Fibroblast of skin of abdomen (primary cell): ENCODE measurements around the gene TAF1C.
A peak's percentile ranks its signal among the peaks of the same experiment; 100 is the strongest.

Experiments used
- DNase-seq: peaks from one replicate; pipeline ENCODE4 v3.0.0-alpha.2; 2013

Gene TAF1C

DNA sequence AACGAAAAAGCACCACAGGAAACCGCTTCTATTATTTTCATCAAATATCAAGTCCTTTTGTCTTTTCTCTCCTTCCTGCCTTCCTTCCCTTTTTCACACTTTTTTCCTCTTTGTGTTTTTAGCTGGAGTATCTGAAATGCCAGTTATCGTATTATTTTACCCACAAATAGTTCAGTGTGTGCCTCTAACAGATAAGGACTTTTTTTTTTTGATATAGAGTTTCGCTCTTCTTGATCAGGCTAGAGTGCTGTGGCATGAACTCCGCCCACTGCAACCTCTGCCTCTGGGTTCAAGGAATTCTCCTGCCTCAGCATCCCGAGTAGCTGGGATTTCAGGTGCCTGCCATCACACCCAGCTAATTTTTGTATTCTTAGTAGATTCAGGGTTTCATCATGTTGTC, 31.1 kb downstream of the TAF1C start:
- DNase-seq, result no peak

DNA sequence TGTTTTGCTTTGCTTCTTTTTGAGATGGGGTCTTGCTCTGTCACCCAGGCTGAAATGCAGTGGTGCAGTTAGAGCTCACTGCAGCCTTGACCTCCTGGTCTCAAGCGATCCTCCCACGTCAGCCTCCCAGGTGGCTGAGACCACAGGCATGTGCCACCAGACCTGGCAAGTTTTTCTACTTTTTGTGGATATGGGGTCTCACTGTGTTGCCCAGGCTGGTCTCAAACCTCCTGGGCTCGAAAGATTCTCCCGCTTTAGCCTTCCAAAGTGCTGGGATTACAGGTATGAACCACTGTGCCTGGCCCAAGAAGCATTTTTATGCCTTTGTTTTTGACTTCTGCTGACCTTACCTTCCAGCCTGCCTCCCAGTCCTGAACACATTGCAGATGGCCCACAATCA, 31.6 kb downstream of the TAF1C start:
- DNase-seq, result no peak

GRCh38 chr16:84153660-84154214, 33.1 kb downstream of the TAF1C start:
- no peak for DNase-seq

GRCh38 chr16:84150926-84151325, 35.9 kb downstream of the TAF1C start:
- DNase-seq, result no peak

DNA sequence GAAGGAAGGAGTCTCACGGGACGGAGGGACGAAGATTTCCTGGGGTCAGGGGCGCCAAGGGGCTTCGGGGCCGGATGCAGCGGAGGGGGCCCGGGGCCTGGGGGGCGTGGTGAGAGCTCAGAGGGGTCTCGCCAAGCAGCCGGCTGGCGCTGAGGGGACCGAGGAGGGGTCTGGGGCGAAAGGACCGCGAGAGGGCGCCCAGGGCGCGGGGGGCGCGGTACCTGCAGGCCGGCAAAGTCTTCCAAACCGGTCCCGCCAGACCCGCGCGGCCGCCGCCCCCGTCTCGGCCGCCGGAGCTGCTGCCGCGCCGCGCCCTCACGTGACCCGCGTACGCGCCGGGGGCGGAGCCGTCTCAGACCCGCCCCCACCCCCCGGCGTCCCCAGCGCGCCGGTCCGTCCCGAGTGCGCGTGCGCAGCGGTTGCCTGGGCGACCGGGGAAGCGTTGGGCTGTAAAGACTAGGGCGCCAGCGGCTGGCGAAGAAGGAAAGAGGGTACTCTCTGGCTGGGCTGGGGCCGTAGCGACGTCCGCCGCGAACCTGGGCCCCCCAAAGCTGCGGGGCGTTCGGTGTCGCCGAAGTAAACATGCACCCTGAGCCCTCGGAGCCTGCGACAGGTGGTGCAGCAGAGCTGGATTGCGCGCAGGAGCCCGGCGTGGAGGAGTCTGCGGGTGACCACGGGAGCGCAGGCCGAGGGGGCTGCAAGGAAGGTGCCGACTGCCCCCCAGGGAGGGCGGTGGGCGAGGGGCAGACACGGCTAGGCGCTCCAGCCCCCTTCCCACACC, 41.8 kb downstream of the TAF1C start, which contains the start of the genes DNAAF1 and HSDL1:
Gene DNAAF1, plus strand, starts transcription at position 450 of the 781 bp plus-strand sequence. Its CDS starts 133 bp downstream, at position 583.
Gene HSDL1, minus strand, starts transcription at position 319 of the 781 bp plus-strand sequence. CDS start 13,856 bp downstream, outside the sequence.
- peak; percentile 84 for DNase-seq

DNA sequence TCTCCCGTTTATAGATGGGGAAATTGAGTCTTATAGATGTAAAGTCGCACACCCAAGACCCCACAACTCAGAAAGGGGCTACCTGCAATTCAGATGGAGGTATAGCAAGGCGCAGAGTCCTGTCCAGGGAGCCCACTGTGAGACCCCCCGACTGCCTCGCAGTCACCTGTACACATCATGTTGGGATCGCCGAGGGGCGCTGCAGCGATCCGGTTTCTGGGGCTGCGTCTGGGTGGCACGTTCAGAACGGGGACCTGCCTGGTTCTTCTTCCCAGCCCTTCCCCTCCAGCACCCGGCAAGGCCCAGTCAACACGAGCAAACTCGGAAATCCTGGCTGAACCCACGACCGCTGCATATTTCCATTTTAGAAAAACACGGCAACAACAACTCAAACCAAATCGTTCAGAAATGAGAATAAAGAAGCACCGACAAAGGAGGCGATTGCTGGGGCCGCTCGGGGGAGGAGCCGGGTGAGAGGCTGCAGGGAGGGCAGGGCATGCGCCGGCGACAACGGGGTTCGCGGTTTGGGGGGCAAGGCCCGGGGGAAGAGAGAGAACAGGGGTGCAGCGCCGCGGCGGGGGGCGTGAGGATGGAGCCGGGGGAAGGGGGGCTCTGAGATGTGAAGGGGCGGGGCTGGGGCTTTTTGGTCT, 42.5 kb downstream of the TAF1C start:
- DNase-seq, result no peak

- DNase-seq, result peak; percentile 15
These were observed 43.1 kb downstream of the TAF1C start for GRCh38 chr16:84143784-84144199.

- no peak for DNase-seq
These were observed 43.8 kb downstream of the TAF1C start for GRCh38 chr16:84143081-84143480.

DNA sequence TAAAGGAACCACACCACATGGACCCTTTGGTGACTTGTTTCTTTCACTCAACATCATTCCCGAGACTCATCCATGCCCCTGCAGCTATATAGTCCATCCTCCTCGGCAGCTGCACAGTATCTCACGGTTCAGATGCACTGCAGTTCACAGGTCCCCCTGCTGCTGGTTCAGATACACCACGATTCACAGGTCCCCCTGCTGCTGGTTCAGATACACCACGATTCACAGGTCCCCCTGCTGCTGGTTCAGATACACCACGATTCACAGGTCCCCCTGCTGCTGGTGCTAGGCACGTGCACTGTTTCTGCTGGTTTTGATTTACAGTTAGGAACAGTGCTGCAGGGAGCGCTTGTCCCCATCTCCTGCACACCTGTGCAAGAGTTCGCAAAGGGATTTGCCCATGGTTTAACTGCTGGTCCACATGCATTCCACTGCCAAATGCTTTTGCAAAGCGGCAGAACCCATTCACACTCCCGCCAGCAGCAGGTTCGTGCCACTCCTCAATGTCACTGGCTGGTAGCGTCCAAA, 45.6 kb downstream of the TAF1C start:
- no peak for DNase-seq

DNA sequence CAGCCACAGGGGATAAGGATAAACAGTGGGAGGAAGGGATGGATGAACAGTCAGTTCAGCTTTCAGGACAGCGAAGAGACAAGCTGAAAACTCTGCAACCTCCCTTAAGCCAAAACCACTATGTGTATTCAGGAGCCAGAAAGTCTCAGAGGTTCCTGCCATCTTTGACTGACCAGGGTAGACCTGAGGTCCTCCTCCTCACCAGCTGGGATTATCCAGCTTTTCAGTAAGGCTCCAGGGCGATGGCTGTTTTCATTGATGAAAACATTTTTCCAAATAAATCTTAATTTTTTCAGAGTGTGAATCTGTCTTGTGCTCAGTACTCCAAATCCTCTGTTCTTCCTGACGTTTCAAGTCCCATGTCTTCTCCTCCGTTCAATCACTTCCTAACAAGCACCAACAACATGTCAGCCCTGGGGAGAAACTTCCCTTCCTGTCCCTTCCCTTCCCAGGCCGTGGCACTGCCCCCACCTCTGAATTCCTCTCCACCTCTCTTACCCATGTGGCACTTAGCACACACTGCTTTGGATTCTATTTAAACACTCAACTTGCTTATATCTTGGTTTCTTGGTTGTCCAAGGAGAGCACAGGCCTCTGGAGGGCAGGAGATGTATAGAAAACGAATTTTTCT, 47.1 kb downstream of the TAF1C start:
- DNase-seq, result no peak

GRCh38 chr16:84138824-84139627, 47.8 kb downstream of the TAF1C start:
- DNase-seq, result peak; percentile 10

- DNase-seq, result no peak
These were observed 48.4 kb downstream of the TAF1C start for GRCh38 chr16:84138500-84138823.

GRCh38 chr16:84137769-84138357, 49.0 kb downstream of the TAF1C start:
- no peak for DNase-seq

DNA sequence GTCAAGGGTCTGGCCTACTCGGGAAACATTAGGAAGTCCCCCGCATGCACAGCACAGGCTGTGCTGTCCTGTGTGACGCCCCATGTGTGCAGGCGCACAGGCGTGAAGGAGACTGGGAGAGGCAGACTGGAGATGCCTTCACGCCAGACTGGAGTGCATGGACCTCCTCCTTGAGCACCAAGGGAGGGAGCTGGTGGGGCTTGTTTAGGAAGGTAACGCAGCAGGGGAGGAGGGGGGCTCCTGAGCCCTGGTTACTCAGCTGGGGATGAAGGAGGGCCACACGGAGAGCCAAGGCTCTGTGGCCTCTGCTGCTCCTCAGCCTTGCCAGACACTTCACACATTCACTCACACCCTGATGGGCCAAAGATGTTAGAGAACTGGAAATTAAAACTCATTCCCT, 49.6 kb downstream of the TAF1C start:
- no peak for DNase-seq

GRCh38 chr16:84136331-84137125, 50.3 kb downstream of the TAF1C start:
- DNase-seq, result peak; percentile 35

DNA sequence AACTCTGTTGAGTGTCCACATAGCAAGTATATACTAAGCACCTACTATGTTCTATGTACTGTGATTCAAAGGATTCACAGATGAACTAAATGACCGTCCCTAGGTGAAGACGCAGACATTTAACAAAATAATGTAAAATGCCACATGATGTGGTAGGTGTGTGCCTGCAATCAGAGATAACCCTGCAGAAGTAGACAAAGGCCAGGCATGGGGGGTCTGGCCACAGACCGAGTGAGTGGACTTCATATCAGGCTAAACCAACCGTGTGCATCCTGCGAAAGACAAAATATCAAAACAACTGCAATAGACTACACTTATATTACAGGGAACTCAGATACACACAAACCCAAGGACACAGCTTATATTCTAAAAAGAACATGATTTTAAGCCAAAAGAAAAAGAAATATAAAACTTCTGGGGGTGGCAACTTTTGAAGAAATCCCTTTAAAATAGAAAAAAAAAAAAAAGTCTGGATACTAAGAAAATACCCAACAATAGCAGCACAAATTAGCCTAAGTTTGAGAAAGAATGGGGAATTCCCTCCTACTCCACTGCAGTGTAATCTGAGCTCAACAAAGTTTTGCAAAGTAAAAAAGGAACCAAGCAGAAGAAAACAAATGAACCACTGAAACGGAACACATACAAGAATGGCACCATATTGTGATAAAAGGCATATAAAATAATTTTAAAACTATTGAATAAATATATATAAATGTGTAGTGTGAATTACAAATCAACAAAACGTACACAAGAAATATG, 54.2 kb downstream of the TAF1C start:
- DNase-seq, result no peak

- no peak for DNase-seq
These were observed 55.7 kb downstream of the TAF1C start for GRCh38 chr16:84131117-84131516.
